NCI-H1417 (cell line): Measurements from ENCODE around the gene ATG16L2.

Source experiments
- DNase-seq, 3 experiments: peaks; one replicate each; lab custom pipeline; 2025; lab: John Stamatoyannopoulos, UW

Gene ATG16L2, protein sequence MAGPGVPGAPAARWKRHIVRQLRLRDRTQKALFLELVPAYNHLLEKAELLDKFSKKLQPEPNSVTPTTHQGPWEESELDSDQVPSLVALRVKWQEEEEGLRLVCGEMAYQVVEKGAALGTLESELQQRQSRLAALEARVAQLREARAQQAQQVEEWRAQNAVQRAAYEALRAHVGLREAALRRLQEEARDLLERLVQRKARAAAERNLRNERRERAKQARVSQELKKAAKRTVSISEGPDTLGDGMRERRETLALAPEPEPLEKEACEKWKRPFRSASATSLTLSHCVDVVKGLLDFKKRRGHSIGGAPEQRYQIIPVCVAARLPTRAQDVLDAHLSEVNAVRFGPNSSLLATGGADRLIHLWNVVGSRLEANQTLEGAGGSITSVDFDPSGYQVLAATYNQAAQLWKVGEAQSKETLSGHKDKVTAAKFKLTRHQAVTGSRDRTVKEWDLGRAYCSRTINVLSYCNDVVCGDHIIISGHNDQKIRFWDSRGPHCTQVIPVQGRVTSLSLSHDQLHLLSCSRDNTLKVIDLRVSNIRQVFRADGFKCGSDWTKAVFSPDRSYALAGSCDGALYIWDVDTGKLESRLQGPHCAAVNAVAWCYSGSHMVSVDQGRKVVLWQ

DNA sequence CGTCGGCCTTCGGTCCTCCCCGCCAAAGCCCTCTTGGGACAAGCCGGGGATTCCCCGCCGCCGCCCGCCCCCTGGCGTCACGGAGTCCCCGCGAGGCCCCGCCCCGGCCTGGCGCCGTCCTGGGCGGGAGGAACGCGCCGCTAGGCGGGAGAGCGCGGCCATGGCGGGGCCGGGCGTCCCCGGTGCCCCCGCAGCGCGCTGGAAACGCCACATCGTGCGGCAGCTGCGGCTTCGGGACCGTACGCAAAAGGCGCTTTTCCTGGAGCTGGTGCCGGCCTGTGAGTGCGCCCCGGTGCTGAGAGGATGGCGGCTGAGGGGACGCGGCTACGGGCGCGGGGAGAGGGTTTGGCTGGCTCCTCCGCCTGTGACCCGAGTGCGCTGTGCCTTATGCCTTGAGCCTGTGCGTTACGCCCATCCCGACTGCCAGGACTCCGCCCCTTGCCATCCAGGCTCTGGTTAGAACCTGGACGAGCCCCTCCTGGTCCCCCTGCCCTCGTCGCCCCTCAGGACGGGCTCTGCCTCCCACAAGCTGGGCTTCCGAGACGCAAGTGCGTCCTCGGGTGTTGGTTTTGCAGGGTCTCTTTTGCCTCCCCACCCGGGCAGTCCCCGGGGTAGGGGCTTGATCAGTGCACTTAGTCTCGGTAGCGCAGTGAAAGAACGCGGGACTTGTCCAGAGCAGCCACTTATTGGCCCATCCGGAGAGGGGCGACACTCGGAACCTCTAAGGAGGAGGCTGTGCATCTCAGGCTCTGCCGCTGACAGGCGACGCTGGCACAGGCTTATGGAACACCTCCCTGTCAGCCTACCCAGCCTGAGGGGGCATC is at the start of gene ATG16L2:
TSS of gene ATG16L2 (plus strand) at position 126 of the 824 bp plus-strand sequence. CDS start at position 161, 35 bp downstream.
- DNase-seq, result peak; percentile 90 to 97 (median 96)

DNA sequence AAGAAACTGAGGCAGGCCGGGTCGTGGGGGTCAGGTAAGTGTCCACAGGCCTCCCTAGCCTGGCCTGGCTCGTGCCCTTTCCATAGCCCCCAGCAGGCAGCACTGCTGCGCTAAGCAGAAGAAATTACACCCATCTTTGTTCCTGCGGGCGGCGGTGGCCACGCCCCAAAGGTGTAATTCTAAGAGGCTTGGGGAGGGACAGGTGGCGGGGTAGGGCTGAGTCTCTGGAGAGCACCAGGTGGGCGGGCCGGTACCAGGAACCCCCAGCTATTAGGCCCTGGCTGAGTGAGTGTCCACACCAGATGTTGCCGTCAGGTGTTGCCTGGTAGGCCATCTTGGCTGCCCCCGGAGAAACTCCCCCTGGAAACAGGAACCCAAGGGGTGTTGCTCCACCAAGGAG is 49.7 kb upstream of the ATG16L2 start:
- DNase-seq, result peak; percentile 92 to 96 (median 94)

DNA sequence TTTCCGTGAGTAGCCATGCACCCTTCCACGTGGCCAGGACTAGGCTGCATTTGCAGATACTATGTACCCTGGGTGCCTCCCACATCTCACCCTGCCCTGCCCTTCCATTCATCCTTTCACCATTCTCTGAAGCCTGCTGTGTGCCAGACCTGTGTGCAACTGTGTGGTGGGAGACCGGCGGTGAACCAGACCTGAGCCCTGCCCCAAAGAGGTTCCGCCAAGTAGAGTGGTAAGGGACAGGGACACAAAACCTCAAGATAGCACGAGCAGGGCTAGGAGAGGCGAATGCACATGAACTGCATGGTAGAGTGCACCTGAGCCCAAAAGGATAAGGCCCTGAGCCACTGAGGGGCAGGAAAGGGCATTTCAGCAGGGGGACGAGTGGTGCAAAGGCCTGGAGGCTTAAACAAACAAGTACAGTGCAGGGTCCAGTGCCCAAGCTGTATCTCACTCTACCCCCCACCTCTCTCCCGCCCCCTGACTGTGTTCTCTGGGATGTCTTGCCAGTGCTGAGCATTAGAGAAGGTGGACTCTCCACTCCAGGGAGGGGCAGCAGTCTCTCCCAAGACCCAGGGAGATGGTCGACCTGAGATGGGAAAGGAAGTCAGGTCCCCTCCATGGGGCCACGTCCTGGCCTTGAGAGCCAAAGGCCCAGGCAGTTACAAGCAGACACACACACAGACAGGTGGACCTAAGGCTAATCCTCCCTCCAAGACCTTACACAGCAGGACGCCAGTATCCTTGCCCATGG is 47.9 kb upstream of the ATG16L2 start:
- DNase-seq, result no peak

DNA sequence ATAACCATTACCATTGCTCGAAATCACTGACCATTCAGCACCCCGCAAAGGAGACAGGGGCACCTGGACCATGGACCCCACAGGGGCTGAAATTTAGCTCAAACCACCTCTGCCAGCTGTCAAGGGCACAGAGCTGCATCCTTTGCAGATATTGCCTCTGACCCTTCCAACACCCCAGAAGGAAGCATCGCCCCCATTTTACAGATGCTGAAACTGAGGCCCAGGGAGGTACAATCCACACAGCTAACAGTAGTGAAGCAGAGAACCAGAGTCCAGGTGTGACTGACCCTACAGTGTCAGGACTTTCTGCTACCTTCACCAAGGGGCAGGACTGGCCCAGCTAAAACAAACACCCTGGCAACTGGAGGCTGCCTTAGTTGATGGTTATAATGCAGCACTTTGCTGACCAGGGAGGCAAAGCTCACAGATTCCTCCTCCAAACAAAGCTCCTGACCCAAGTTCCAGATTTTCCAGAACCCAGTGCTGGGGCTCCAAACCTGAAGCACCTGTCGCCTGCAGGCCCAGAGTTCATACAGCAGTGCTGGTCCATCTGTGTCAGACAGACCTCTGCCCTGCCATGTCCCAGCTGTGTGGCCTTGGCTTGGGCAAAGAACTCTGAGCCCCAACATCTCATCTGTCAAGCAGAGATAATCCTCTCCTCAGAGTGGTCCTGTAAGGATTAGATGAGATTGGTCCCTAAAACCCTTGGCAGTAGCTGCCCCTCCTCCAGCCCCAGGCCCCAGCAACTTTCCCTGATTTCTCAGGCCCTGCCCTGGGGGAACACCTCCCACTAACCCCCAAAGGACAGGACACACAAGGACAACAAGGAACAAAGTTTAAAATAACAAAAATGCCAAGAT is 46.8 kb upstream of the ATG16L2 start:
- DNase-seq, result no peak

DNA sequence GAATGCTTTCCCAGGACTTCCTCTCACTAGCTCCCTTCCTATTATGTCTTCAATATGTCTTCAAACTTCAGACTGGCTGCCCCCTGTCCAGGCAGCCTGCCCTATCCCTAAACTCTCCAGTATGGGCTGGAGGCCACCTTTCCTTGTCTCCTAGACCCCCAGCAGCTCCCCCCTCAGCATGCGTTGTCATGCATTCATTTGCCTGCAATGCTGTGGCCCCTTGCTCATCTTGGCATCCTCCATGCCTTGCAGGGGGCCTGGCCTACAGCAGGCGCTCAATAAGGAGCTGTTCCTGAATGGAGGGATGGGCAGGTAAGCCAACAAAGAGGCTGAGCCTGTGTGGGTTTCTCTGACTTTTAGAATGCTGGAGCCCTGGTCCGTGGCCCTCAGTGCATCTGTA is 45.6 kb upstream of the ATG16L2 start:
- no peak for DNase-seq

DNA sequence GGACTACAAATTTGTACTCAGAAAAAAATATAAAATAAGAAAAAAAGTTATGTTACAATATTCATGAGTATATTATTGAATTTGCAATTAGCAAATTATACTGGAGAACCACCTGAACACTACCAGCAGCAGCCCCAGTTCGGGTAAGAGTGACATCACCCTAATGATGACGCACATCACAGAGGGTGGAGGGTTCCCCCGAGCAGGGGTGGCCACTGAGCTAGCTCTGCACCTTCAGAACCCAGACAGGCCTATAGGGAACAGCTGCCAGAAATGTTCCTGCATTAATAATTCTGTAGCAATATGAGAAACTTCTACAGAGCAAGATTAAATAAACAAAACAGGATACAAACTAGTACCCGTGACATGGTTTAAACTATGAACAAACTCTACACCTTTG is 44.5 kb upstream of the ATG16L2 start:
- no peak for DNase-seq

DNA sequence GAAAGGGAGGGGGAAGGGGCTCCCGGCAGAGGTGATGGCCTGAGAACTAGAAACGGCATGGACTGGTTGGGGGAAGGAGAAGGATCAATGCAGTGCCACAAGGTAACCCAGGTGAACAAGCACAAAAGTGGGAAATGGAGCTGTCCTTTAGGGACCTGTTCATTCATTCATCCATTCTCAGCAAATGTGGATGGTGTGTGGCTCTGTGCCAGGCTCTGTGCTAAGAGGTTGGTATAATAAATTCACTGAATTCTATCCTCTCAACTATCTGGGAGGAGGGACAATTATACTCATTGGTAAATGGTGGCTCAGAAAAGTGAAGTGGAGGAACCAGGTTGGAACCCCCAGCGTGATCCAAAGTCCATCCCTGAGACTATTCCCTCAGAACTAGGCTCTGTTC is 43.4 kb upstream of the ATG16L2 start:
- no peak for DNase-seq

DNA sequence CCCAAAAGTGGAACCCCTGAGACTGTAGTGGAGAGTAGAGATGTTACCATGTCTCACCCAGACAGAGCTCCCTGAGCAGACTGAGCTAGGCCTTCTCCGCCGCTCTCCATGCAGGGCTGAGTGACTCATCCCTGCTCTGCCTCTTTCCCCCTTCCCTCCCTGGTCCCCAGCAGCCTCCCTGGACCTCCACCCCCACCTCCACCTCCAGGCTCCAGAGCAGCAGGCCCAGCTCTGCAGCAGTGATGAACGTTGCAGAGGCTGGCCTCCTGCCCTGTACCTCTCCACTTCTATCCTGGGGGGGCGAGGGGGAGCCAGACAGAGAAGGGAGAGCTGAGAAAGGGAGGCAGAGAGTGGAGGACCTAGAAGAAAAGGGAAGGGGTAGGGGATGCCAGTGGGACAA is 42.7 kb upstream of the ATG16L2 start:
- DNase-seq, result no peak

DNA sequence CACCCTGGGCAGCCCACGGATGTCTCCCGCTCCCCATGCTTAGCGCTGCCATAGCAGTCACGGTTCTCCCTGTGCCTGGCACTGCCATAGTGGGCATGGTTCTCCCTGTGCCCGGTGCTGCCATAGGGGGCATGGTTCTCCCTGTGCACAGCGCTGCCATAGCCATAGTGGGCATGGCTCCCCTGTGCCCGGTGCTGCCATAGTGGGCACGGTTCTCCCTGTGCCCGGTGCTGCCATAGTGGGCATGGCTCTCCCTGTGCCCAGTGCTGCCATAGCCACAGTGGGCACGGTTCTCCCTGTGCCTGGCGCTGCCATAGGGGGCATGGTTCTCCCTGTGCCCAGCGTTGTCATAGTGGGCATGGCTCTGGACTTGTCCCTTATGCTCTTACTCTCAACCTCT is 42.2 kb upstream of the ATG16L2 start:
- DNase-seq, result no peak

DNA sequence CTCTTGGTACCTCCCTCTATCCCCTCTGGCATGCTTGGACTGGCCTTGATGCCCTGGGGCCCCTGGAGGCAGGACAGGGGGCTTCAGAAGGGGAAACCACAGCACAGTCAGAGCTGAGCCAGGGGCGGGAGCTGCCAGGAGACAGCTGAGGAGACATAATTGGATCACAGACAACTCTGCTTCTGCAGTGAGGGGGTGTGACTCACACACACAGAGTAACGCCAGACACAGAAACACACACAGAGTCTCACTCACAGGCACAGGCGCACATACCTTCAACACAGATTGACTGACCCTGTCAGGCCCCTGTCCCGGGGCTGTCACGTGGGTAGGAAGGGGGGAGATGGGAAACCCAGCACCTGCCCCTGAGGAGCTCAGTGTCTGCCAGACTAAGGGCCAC is 40.9 kb upstream of the ATG16L2 start:
- no peak for DNase-seq

DNA sequence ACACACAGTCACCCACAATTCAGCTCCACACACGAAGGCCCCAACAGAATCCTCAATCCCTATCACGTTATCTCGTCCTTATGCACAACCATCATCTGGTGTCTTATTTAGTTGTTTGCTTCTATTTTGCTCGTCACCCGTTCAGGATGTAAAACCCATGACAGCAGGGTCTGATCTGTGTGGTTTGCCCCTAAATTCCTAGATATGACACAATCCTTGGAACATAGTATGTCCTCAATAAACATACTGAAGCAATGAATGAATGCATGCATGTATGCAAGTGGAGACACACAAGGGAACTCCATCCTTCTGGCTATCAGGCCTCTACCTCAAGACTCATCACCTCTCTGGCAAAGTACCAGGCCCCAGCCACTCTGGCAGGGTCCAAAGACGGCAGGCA is 40.5 kb upstream of the ATG16L2 start:
- no peak for DNase-seq

DNA sequence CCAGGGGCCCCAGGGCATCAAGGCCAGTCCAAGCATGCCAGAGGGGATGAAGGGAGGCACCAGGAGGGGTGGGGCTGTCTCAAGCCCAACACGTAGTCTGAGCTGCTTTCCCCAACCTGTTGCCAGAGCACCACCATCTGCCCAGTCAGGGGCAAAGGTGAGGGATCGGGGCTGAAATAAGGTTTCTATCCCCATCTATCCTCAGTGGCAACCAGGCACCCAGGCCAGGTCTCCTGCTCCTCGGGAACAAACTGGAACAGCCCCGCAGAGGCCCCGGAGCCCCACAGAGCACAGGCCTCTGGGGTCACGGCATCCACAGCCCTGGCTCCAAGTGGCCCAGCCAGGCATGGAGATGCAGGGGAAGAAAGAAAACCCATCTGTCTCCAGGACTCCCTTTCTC is 39.7 kb upstream of the ATG16L2 start:
- no peak for DNase-seq

DNA sequence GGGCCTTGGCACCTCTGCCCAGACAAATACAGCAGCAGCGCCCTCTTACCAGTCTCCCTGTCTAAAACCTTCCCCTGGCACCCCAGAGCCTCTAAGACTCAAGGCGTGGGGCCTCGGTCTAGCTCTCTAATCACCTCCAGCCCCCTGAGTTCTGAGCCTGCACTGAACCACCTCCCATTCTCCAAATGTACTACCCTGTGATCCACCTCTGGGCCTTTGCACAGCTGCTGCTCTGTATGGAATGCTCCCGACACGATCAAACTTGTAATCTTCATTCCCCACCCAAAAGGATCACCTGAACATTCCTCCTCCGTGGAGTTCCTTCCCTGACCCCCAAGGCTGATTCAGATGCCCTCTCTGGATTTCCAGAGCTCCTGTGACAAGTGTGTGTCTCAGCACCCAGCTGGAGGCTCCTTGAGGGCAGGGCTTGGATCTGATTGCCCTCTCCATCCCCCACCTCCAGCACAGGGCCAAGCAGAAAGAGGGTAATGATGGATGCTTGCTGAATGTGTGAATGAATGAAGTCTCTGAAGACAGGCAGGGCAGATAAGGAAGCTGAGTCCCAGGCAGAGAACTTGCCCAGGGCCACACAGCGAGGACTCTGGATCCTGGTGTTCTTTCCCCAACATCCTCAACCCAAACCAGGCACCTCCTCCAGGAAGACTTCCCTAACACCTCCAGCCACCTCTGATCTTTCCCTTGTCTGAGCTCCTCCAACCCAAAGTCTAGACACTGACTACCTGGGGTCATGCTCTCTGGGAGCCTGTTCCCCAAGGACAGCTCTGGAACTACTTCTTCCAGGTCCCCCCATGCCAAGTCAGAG is 38.7 kb upstream of the ATG16L2 start:
- no peak for DNase-seq

DNA sequence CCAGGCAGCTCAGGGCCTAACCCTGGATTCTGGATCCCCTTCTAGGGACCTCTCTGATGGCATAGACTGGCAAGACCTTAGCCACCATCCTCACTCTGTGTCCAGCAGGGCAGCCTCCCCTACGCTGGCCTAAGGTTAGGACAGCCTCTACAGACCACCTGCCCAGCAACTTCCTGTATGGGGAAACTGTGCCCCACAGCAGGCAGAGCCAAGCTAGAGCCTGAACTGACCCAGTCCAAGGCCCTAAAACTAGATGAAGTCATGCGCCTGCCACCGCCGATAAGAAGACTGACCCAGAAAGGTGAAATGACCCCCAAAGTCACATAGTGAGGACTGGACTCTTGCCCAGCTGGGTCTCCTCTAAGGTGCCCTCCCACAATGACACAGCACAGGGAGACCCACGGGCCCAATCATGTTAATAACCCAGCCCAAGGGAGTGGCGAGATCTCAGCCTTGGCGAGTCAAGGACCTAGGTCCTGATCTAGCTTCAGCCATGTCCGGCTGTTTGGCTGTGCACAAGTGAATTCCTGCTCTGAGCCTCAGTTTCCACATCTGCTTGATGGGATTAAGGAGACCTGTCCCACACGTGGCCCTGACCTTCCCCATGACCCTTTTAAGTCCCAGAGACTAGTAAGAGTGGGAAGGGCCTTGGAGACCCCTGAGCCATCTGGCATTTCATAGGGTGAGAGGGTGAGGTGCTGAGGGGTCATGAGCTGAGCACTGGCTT is 37.9 kb upstream of the ATG16L2 start:
- no peak for DNase-seq

DNA sequence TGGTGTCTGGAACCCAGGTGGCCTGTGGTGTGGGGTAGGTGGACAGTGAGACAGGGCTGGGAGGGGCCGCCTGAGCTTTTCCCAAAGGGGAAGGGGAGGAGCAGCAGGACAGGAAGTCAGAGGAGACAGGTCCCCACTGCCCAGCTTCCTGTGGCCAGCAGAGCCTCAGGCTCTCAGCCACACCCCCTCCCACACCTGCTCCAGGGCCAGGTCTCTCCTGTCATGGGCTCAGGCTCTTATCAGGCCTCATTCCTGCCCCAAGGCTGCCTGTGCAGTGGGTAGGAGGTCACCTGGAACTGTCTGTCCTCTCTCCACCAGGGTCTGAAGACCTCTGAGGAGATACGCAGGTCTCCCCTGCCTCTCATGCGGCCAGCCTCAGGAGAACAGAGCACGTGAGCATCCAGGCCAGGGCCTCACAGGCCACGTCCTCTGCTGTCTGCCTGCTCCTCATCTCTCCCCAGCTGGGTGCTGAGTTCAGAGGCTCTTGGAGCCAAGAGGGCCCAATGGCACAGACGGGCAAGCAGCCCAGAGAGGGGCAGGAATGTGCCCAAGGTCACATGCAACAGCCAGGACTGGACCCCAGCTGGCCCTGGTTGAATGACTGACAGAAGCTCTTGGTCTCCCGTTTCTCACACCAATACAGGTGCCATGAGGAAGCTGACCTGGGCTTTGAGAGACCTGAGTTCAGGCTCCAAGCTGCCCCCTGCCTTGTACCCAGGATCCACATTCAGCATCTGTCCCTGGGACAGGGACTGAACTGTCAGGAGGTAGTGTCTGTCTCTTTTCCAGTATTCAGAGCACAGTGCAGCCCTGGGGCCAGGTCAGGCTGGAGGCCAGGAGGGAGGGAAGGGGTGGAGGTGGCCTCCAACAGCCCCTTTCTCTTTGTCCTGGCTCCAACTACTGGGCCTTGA is 37.1 kb upstream of the ATG16L2 start:
- no peak for DNase-seq

DNA sequence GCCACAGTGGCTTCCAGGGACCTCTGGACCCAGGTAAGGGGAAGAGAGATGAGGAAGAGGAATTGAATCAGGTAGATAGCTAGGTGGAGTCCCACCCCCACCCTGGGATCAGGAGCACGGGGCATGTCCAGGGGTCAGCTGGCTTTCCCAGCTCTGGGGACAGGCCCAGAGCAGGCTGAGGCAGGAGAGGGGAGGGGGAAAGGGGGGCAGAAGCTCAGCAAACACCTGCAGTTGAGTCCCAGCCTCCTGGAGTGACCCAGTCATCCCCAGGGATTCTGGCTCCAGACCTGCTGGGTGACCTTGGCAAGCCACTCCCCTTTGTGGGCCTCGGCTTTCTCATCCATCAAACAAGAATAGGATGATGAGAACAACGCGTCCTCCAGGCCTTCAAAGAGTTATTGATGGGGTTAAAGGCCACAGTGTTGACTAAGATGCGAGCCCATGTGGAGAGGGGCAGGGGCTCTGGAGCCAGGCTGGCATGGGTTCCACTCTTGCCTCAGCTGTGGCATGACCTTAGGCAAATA is 36.4 kb upstream of the ATG16L2 start:
- peak in 2 of 3 experiments; percentile 55 to 78 for DNase-seq

DNA sequence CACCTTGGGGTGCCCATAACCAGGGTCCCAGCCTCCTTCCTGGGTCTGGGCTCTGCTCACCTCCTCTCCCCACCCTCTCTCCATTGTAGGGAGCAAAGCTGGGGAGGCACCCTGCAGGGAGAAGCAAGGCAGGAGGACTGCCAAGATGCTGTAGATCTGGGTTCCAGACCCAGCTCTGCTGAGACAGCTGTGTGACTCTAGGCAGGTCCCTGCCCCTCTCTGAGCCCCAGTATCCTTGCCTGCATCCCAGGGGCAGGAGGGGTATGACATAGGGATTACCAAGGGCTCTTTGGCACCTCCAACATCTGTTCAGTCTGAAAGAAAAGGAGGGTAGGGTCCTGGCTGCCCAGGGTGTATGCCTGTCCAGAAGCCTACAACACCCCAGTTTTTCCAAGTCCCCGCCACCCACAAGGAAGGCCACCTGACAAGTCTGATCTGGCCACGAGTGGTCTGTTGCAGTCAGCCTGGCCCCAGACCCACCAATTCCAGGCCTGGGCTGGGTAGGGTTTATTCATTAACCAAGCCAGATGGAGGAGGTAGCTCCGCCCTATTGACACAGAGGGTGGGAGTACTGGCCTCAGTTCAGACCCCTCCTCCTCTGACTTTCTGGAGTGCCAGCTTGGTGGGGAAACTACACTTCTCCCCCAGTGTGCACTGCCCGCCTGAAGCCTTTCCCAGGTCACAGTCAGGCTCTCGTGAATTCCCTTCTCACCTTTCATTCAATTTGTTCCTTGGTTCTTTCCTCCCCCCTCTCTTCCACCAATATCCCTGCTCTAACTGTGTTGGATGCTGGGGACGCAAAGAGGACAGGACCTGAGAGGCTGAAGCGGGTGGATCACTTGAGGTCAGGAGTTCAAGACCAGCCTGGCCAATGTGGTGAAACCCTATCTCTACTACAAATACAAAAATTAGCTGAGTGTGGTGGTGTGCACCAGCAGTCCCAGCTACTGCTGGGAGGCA is 35.4 kb upstream of the ATG16L2 start:
- no peak for DNase-seq
